Measurements from ENCODE around the gene NUAK1.

The NUAK1 gene

DNA sequence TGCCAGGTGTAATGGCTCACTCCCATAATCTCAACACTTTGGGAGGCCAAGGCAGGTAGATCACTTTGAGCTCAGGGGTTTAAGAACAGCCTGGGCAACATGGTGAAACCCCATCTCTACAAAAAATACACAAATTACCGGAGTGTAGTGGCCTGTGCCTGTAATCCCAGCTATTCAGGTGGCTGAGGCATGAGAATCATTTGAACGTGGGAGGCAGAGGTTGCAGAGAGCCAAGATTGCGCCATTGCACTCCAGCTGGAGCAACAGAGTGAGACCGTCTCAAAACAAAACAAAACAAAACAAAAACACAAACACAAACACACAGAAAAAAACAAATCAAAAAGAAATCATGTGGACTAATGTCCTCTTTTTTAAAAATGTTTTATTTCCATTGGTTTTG is 104.4 kb downstream of the NUAK1 start:
- TF ChIP-seq, protein P1, sequence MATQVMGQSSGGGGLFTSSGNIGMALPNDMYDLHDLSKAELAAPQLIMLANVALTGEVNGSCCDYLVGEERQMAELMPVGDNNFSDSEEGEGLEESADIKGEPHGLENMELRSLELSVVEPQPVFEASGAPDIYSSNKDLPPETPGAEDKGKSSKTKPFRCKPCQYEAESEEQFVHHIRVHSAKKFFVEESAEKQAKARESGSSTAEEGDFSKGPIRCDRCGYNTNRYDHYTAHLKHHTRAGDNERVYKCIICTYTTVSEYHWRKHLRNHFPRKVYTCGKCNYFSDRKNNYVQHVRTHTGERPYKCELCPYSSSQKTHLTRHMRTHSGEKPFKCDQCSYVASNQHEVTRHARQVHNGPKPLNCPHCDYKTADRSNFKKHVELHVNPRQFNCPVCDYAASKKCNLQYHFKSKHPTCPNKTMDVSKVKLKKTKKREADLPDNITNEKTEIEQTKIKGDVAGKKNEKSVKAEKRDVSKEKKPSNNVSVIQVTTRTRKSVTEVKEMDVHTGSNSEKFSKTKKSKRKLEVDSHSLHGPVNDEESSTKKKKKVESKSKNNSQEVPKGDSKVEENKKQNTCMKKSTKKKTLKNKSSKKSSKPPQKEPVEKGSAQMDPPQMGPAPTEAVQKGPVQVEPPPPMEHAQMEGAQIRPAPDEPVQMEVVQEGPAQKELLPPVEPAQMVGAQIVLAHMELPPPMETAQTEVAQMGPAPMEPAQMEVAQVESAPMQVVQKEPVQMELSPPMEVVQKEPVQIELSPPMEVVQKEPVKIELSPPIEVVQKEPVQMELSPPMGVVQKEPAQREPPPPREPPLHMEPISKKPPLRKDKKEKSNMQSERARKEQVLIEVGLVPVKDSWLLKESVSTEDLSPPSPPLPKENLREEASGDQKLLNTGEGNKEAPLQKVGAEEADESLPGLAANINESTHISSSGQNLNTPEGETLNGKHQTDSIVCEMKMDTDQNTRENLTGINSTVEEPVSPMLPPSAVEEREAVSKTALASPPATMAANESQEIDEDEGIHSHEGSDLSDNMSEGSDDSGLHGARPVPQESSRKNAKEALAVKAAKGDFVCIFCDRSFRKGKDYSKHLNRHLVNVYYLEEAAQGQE (IDR thresholded peaks at IDR 0.05; ENCODE audit: insufficient read depth in 1 of 2, low read depth in 2 of 2, low read length in 2 of 2) = no peak
- no peak for TF ChIP-seq SIN3A (IDR thresholded peaks at IDR 0.05; ENCODE audit: borderline replicate concordance, insufficient read depth, low read length)
- TF ChIP-seq FOXP2 (optimal IDR thresholded peaks at IDR 0.05; ENCODE audit: borderline replicate concordance, extremely low read depth, extremely low read length, insufficient read depth) = no peak
- no peak for TF ChIP-seq TAF1 (IDR thresholded peaks at IDR 0.05; ENCODE audit: borderline replicate concordance, insufficient read depth, low read length)
- TF ChIP-seq POLR2AphosphoS5 (IDR thresholded peaks at IDR 0.05; ENCODE audit: low read depth, low read length) = no peak

DNA sequence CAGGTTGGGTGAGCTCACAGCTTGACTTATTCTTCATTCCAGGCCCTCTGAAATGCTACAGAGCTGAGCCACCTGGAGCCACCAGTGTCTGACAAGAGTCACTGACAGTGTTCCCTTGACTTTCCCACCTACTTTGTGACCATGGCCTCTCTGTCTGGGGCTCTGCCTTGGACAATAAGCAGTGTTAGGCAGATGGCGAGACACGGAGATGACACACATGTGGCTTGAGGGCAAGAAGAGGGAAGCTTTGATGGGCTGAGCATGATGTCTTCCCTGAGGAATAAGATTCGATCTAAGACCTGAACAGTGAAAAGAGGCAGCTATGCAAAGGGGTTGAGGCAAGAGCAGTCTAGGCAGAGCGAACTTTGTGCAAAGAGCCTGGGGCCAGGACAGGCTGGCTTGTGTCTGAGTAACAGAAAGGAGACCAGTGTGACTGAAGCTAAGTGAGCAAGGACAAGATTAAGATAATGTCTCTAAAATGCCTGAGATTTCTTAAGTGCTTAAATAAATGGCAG is 105.5 kb downstream of the NUAK1 start:
- TF ChIP-seq SIN3A (IDR thresholded peaks at IDR 0.05; ENCODE audit: borderline replicate concordance, insufficient read depth, low read length) (no peak), POLR2AphosphoS5 (IDR thresholded peaks at IDR 0.05; ENCODE audit: low read depth, low read length) (no peak), FOXP2 (optimal IDR thresholded peaks at IDR 0.05; ENCODE audit: borderline replicate concordance, extremely low read depth, extremely low read length, insufficient read depth) (no peak), TAF1 (IDR thresholded peaks at IDR 0.05; ENCODE audit: borderline replicate concordance, insufficient read depth, low read length) (no peak)
- TF ChIP-seq, protein P1 (IDR thresholded peaks at IDR 0.05; ENCODE audit: insufficient read depth in 1 of 2, low read depth in 2 of 2, low read length in 2 of 2) = no peak

DNA sequence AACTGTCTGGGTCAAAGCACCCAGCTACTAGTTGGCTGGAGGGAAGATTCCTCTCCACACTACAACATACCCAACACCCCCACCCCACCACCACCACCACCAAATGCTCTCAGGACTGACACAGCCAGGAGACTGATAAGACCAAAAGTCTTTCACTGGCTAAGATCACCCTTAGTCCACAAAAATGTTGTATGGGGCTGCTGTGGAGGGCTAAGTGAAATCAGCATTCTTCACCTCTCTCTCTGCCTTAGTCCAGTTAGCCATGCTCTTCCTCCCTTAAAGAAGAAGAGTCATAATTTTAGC is 106.2 kb downstream of the NUAK1 start:
- TF ChIP-seq SIN3A (IDR thresholded peaks at IDR 0.05; ENCODE audit: borderline replicate concordance, insufficient read depth, low read length) (no peak), POLR2AphosphoS5 (IDR thresholded peaks at IDR 0.05; ENCODE audit: low read depth, low read length) (no peak), TAF1 (IDR thresholded peaks at IDR 0.05; ENCODE audit: borderline replicate concordance, insufficient read depth, low read length) (no peak), FOXP2 (optimal IDR thresholded peaks at IDR 0.05; ENCODE audit: borderline replicate concordance, extremely low read depth, extremely low read length, insufficient read depth) (no peak)
- TF ChIP-seq, protein P1 (IDR thresholded peaks at IDR 0.05; ENCODE audit: insufficient read depth in 1 of 2, low read depth in 2 of 2, low read length in 2 of 2) = no peak

DNA sequence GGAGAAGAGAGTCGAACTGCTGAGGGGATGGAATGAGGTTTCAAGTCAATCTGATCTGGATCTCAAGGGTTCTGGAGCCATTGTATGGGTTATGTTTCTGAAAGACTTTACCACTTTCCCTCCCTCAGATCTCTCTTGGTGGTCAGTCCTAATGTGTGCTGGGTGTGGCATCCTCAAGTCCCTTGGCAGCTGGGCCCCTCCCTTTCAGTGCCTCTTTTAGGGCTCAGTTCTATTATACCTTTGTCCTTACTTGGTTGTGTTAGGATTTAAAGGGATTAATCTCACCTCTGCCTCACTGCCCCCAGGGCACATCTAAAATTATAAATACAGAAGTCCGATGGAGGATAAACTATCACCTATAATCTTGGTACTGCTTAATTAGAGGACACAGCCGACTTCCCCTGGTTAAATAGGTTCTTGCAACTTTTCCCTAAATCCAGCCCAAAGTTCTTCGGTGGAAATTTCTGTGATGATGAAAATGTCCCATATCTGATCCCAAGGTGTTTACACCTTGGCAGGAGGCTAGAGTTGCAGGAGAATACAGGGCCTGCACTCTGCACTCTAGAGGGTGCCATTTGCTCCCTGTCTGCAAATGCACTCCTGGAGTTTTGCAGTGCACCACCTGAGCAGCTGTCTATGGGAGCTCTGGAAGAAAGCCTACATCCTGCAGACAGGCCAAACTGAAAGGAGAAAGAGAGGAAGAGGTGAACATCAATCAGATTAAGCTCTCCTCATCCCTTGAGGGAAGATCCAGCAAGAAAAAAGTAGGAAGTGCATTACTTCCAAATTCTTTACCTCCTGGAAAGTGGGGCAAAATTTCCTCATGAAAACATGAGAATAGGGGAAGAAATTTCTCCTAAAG is 106.8 kb downstream of the NUAK1 start:
- TF ChIP-seq TAF1 (IDR thresholded peaks at IDR 0.05; ENCODE audit: borderline replicate concordance, insufficient read depth, low read length) (no peak), SIN3A (IDR thresholded peaks at IDR 0.05; ENCODE audit: borderline replicate concordance, insufficient read depth, low read length) (no peak), POLR2AphosphoS5 (IDR thresholded peaks at IDR 0.05; ENCODE audit: low read depth, low read length) (no peak), FOXP2 (optimal IDR thresholded peaks at IDR 0.05; ENCODE audit: borderline replicate concordance, extremely low read depth, extremely low read length, insufficient read depth) (no peak)

DNA sequence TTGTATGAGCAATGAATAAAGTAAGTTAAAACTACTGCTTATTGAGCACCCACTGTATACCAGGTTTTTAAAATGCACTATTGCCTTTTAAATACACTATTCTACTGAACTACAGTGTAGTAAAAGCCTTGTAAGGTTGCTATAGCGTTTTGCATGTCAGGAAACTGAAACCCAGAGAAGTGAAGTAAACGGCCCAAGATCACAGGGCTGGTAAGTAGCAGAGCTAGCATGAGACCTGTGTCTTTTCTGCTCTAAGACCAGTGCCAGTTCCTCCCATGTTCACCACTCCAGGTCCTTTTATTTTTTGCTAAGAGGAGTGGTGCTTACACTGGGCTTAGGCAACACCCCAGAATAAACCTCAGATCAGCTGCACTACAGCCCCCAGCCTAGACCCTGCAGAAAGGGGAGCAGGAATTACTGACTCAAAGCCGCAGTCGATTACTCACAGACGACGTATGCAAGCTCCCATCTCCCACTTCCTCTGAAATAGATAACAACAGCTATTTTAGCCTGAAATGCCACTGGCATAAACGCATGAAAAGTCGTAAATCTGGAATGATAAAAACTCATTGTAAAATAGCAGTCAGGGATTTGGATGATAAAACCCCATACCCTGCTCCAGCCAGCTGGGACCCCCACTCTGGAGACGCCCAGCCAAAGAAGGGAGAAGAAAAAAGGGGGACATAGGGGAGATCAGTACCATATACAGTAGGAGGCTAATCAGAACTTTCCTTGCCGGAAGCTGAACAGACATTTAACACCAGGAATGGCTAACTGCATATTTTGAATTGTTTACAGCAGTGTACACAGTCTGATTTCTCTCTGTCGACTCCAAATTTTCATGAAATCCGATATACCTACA is 108.3 kb downstream of the NUAK1 start:
- TF ChIP-seq, protein P1 (IDR thresholded peaks at IDR 0.05; ENCODE audit: insufficient read depth in 1 of 2, low read depth in 2 of 2, low read length in 2 of 2) = no peak
- no peak for TF ChIP-seq POLR2AphosphoS5 (IDR thresholded peaks at IDR 0.05; ENCODE audit: low read depth, low read length)
- no peak for TF ChIP-seq FOXP2 (optimal IDR thresholded peaks at IDR 0.05; ENCODE audit: borderline replicate concordance, extremely low read depth, extremely low read length, insufficient read depth)
- TF ChIP-seq SIN3A (IDR thresholded peaks at IDR 0.05; ENCODE audit: borderline replicate concordance, insufficient read depth, low read length) = no peak
- no peak for TF ChIP-seq TAF1 (IDR thresholded peaks at IDR 0.05; ENCODE audit: borderline replicate concordance, insufficient read depth, low read length)
